Mucosa of descending colon (tissue), 3 donors: ENCODE data around the gene ZMYND11. TPM values are rescaled to one million over a fixed set of nuclear protein-coding genes. Genes with fewer than 3 reads are reported as not detected.

ENCODE experiments used
- ATAC-seq: fragments of 200-7000 bp; cut with Tn5 transposase; one replicate; pipeline ENCODE4 v1.9.1; 2020; ENCODE audit warnings: mild to moderate bottlenecking, moderate library complexity
- DNase-seq, 3 donors: peaks; one replicate each; pipeline ENCODE4 v3.0.0-alpha.2; 2020
- H3K36me3 ChIP-seq: fragments of 200-600 bp; one replicate; pipeline ENCODE4 v1.8.0; 2021; ENCODE audit warnings: low read depth, mild to moderate bottlenecking
- H3K4me1 ChIP-seq: fragments of 200-600 bp; one replicate; pipeline ENCODE4 v1.8.0; 2021; ENCODE audit warnings: low read depth, mild to moderate bottlenecking
- H3K4me3 ChIP-seq: fragments of 200-600 bp; one replicate; pipeline ENCODE4 v1.8.0; 2021; ENCODE audit warnings: mild to moderate bottlenecking
- H3K9me3 ChIP-seq: fragments of 200-600 bp; one replicate; pipeline ENCODE4 v1.8.0; 2021; ENCODE audit warnings: mild to moderate bottlenecking
- CTCF ChIP-seq: fragments of 200-600 bp; IDR thresholded peaks from one replicate; pipeline ENCODE4 v1.8.0; 2022; ENCODE audit warnings: antibody characterized with exemption, mild to moderate bottlenecking
- intact Hi-C, 2 donors: fragments of 100-400 bp; cut with DNase I in 1 of 2; cut with micrococcal nuclease in 1 of 2; formaldehyde crosslinking; loops; one replicate each; pipeline versions ENCODE4 v1.11.0 to v1.11.1; 2022; cut with DNase I, micrococcal nuclease
- total RNA-seq, 3 donors: library from RNA; stranded (reverse); fragmentation: NEBNext Ultra II Directional in 2 of 3; extraction: Animal tissue kit (Norgen Biotek cat#: 25700) in 2 of 3; gene quantifications; one replicate each; pipeline versions ENCODE4 v1.2.1 to v1.2.4, GENCODE V29; 2021 to 2023
- donor health status: DM: no; HTN: no; CAD: no; lungs with moderate emphysema.
- donor health status: DM: no; HTN: no; CAD: no.
- donor health status: DM: no; HTN: yes; CAD: no.

Gene ZMYND11
- total RNA-seq, 3 donors from 2014 or later = 34.5 to 131 (median 37.6) TPM

GRCh38 chr10:230758-231157, 95.5 kb downstream of the ZMYND11 start:
- H3K9me3 ChIP-seq = no peaks in the 10 kb centered on the region
- no peak overlapping the region for H3K4me3 ChIP-seq
- no peaks in the 10 kb centered on the region for H3K36me3 ChIP-seq
- H3K4me1 ChIP-seq = no peaks in the 10 kb centered on the region
- no peak for TF ChIP-seq CTCF
- DNase-seq (no peak), ATAC-seq (no peak)
- intact Hi-C loops = no loop called here

DNA sequence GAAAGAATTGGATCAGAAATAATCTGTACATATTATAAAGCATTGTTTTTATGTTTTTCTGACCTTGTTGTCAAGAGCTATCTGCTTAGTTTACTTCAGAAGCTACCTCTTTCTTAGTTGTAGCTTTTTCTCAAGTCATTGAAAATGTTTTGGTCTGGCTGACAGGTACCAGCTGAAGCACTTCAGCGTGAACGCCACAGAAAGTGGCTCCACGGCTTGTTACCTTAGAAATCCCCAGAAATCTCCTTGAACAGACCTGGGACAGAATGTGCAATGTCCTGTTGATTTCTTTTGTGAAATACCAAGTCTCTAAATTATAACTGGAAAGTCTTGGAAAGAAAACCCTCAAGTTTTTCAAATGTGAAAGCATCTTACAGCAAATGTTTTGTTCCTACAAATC, 96.8 kb downstream of the ZMYND11 start:
- intact Hi-C loops = no loop called here
- no peak for TF ChIP-seq CTCF
- H3K4me1 ChIP-seq = no peaks in the 10 kb centered on the region
- H3K9me3 ChIP-seq = no peaks in the 10 kb centered on the region
- no peak for DNase-seq
- H3K4me3 ChIP-seq = no peak overlapping the region
- no peak for ATAC-seq
- H3K36me3 ChIP-seq = no peaks in the 10 kb centered on the region

GRCh38 chr10:232878-233277, 97.6 kb downstream of the ZMYND11 start:
- Histone ChIP-seq H3K4me3 (no peak overlapping the region), H3K4me1 (no peaks in the 10 kb centered on the region), H3K36me3 (no peaks in the 10 kb centered on the region), H3K9me3 (no peaks in the 10 kb centered on the region)
- intact Hi-C loops = no loop called here
- DNase-seq (no peak), ATAC-seq (no peak)
- no peak for TF ChIP-seq CTCF

DNA sequence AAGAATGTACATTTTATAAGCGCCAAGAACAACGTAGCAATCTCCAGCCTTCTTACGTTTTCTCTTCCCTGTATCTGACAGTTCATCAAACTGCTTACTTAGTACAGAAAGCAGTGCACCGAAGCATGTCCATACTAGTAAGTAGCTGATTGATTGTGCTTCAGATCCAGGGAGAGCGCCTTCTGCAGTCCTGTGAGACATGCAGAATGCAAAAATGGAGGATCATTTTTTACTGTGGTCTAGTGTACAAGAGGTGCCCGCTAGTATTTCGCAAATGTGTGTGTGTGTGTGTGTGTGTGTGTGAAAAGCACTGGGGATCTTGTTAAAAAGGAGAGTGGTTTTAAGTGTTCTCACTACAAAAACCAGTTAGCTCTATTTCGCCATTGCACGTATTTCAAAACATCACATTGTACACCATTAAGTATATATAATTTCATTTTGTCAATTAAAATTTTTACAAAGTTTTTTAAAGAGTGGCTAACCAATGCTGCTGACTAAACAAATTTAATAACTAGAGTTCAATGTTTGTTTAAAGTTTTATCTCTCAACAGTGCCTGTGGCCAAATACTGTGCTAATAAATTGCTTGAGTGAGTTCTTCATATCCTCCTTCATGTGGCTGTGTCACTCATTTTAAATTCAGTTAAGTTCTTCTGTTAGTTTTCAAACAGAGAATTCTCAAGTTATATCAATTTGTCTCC, 99.6 kb downstream of the ZMYND11 start:
- TF ChIP-seq CTCF = no peak
- no peaks in the 10 kb centered on the region for H3K36me3 ChIP-seq
- H3K4me1 ChIP-seq = no peaks in the 10 kb centered on the region
- no peak overlapping the region for H3K4me3 ChIP-seq
- H3K9me3 ChIP-seq = no peaks in the 10 kb centered on the region
- ATAC-seq (no peak), DNase-seq (no peak)
- intact Hi-C loops = no loop called here

DNA sequence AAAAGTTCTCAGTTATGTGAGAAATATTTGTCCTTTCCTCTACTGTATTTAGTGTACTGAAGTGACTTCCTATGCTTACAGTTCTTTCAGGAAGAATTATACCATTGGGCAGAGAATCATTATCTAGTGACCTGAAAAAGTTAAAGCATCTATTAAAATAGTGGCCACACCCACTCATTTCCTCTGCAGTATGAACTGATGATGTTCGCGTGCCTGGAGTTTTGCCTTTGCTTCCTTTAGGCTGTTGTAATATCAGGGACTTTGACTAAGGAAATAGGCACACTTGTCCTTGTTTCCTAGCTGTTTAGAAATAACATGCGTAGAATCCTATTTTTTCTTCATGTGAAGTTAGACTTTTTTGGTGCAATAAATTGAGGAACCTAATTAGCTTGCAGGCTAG, 100.7 kb downstream of the ZMYND11 start:
- Histone ChIP-seq H3K36me3 (no peaks in the 10 kb centered on the region), H3K4me1 (no peaks in the 10 kb centered on the region), H3K9me3 (no peaks in the 10 kb centered on the region), H3K4me3 (no peak overlapping the region)
- no peak for DNase-seq
- TF ChIP-seq CTCF = no peak
- intact Hi-C loops = no loop called here
- no peak for ATAC-seq

GRCh38 chr10:239109-239508, 103.9 kb downstream of the ZMYND11 start:
- Histone ChIP-seq H3K36me3 (no peaks in the 10 kb centered on the region), H3K9me3 (no peaks in the 10 kb centered on the region), H3K4me3 (no peak overlapping the region), H3K4me1 (no peaks in the 10 kb centered on the region)
- TF ChIP-seq CTCF = no peak
- DNase-seq = peak in 1 of 3 donors; percentile 8
- ATAC-seq = no peak
- intact Hi-C loops = no loop called here
